Muscle layer of colon (tissue), 2 donors: ENCODE results near the gene CACNA1H.
"Not testable (repeated sequence)": the region's sequence is repeated elsewhere in the genome, so short reads cannot be mapped to it uniquely, and the experiment has no call there.

ENCODE experiments used
- H3K27ac ChIP-seq: one replicate; pipeline ENCODE4 v1.7.0; 2013; ENCODE audit warnings: low read depth, mild to moderate bottlenecking, low read length, moderate library complexity
- H3K27me3 ChIP-seq, 2 donors: one replicate each; pipeline ENCODE4 v1.7.0; 2013; ENCODE audit warnings: low read length in 2 of 2, mild to moderate bottlenecking in 2 of 2; ENCODE audit not compliant: insufficient read depth in 2 of 2, control insufficient read depth in 1 of 2
- H3K36me3 ChIP-seq: one replicate; pipeline ENCODE4 v1.7.0; 2013; ENCODE audit warnings: mild to moderate bottlenecking, low read length; ENCODE audit not compliant: insufficient read depth
- H3K4me1 ChIP-seq: one replicate; pipeline ENCODE4 v1.7.0; 2013; ENCODE audit warnings: mild to moderate bottlenecking, low read length; ENCODE audit not compliant: insufficient read depth
- H3K4me3 ChIP-seq, 2 donors: one replicate each; pipeline ENCODE4 v1.7.0; 2013; ENCODE audit warnings: low read length in 2 of 2, low read depth in 1 of 2, mild to moderate bottlenecking in 1 of 2, moderate library complexity in 1 of 2
- H3K9ac ChIP-seq: one replicate; pipeline ENCODE4 v1.7.0; 2013; ENCODE audit warnings: low read length
- H3K9me3 ChIP-seq: one replicate; pipeline ENCODE4 v1.7.0; 2013; ENCODE audit warnings: mild to moderate bottlenecking, low read length
- donor health status: abdominal sarcoma.
- donor health status: Adenocarcinoma of cecum.

CACNA1H gene

DNA sequence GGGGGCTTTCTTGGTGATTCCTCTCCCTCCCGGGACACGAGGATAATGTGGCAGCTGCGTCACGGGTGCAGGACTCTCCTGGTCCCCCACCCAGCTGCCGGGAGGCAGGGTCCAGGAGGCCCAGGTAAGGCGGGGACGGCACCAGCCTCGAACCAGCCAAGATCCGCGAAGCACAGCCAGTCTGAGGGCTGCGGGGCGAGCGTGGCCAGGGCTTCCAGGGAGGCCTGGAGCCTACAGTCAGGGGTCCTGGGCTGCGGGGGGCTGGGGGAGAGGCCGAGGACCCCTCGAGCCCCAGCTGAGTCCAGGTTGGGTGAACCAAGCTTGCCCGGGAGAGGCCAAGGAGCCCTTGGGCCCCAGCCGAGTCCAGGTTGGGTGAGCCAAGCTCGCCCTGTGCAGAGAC, 112.9 kb downstream of the CACNA1H start:
- no peaks in the 10 kb centered on the region for H3K4me1 ChIP-seq
- H3K27ac ChIP-seq: no peak overlapping the region
- no peak overlapping the region for H3K9ac ChIP-seq
- no peak overlapping the region for H3K4me3 ChIP-seq
- H3K27me3 ChIP-seq: peaks cover 0 to 31% of the 10 kb centered on the region in 2 donors
- no peaks in the 10 kb centered on the region for H3K36me3 ChIP-seq
- H3K9me3 ChIP-seq: no peaks in the 10 kb centered on the region

DNA sequence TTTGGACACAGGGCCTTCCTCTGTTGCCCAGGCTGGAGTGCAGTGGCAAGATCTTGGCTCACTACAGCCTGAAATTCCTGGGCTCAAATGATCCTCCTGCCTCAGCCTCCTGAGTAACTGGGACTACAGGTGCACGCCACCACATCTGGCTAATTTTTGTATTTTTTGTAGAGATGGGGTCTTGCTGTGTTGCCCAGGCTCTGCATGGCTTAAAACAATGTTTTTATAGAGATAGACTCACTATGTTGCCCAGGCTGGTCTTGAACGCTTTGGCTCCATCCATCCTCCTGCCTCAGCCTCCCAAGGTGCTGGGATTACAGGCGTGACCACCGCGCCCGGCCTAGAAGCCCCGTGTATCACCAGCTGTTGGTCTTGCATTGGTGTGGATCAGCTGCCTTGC, 116.5 kb downstream of the CACNA1H start:
- H3K27me3 ChIP-seq, H3K36me3 ChIP-seq, H3K4me3 ChIP-seq, H3K27ac ChIP-seq, H3K9me3 ChIP-seq, H3K9ac ChIP-seq: not testable (repeated sequence)
- peaks cover 10% of the 10 kb centered on the region for H3K4me1 ChIP-seq

DNA sequence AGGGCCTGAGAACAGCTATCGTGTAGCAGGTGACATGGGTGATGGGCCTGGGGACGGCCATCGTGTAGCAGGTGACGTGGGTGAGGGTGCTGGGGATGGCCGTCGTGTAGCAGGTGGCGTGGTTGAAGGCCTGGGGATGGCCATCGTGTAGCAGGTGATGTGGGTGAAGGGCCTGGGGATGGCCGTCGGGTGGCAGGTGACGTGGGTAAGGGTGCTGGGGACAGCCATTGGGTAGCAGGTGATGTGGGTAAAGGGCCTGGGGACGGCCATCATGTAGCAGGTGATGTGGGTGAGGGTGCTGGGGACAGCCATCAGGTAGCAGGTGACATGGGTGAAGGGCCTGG, 118.4 kb downstream of the CACNA1H start:
- Histone ChIP-seq H3K36me3 (no peaks in the 10 kb centered on the region), H3K4me3 (no peak overlapping the region), H3K9ac (no peak overlapping the region), H3K27me3 (peaks cover 0 to 5% of the 10 kb centered on the region in 2 donors), H3K4me1 (peaks cover 10% of the 10 kb centered on the region), H3K9me3 (no peaks in the 10 kb centered on the region), H3K27ac (no peak overlapping the region)
